NCI-H1694 treated with DMSO at 0.1 percent for 48 hours (cell line): ENCODE results near the gene DMXL2.
"Not testable (repeated sequence)": the region's sequence is repeated elsewhere in the genome, so short reads cannot be mapped to it uniquely, and the experiment has no call there.

Source experiments
- DNase-seq: peaks from one replicate; lab custom pipeline; 2025; lab: John Stamatoyannopoulos, UW

Gene DMXL2, protein sequence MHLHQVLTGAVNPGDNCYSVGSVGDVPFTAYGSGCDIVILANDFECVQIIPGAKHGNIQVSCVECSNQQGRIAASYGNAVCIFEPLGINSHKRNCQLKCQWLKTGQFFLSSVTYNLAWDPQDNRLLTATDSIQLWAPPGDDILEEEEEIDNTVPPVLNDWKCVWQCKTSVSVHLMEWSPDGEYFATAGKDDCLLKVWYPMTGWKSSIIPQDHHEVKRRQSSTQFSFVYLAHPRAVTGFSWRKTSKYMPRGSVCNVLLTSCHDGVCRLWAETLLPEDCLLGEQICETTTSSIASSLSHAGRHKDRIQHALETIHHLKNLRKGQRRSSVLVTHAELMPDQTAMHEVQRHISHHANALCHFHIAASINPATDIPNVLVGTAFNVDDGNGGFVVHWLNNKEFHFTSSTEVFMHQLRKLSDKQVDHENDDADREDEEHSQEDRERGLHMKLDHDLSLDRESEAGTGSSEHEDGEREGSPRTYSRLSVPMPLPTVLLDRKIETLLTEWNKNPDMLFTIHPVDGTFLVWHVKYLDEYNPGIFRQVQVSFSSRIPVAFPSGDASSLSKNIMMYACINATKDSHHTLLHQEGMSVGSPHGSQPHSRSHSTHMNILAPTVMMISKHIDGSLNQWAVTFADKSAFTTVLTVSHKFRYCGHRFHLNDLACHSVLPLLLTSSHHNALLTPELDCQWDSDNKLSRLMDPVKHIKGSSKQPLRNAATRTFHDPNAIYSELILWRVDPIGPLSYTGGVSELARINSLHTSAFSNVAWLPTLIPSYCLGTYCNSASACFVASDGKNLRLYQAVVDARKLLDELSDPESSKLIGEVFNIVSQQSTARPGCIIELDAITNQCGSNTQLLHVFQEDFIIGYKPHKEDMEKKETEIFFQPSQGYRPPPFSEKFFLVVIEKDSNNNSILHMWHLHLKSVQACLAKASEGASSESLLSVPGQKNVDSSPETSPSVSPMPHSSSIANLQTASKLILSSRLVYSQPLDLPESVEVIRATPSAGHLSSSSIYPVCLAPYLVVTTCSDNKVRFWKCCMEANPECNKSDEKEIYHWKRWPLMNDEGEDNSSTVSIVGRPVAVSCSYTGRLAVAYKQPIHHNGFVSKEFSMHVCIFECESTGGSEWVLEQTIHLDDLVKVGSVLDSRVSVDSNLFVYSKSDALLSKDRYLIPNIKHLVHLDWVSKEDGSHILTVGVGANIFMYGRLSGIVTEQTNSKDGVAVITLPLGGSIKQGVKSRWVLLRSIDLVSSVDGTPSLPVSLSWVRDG (N-terminal part only)

GRCh38 chr15:51622604-51623370 is at the start of gene DMXL2:
Gene DMXL2, minus strand, starts transcription at chr15:51622771. Its CDS starts 226 bp downstream, at chr15:51622545.
- DNase-seq: peak; percentile 85

DNA sequence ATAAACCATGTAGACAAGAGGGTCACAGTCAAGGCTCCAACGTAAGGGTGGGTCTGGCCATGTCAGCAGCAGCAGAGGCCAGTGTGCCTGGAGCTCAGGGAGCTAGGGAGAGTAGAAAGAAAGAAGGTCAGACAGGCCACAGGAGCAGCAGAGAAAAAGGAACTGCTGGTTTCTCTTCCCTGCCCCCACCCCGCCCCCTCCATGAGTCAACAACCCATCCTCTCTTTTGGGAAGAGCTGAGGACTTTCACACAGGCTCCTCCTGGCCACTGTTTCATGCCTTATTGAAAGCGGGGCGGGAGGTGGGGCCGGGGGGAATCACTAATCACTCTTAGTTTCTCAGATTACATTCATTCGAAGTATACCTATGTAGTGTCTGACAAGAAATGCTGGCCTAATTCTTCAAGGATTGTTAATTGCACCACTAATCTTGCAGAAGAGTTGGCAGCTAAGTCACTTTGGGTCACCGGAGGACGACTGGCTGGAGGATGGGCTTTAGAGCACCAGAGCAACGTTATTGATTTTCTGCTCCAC is 49.6 kb upstream of the DMXL2 start:
- no peak for DNase-seq

- DNase-seq: no peak
These were observed 46.8 kb upstream of the DMXL2 start for GRCh38 chr15:51669381-51669780.

GRCh38 chr15:51668446-51668845 is 45.9 kb upstream of the DMXL2 start:
- DNase-seq: no peak

DNA sequence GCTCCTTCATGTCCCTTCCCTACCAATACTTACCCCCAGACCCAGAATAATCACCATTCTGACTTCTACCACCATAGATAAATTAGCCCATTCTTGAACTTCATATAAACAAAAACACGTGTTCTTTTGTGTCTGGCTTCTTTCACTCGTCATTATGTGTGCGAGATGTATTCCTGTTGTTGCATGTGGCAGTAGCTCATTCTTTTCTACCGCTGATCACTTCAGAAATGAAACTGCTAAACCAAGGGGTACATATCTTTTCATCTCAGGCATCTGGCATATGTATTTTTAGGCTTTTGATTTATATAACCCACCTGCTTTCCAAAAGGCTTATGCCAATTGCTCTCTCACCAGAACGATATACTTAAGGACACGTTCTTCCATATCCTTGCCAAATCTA is 44.9 kb upstream of the DMXL2 start:
- DNase-seq: peak; percentile 4

GRCh38 chr15:51661072-51661471 is 38.5 kb upstream of the DMXL2 start:
- DNase-seq: no peak

- DNase-seq: no peak
These were observed 36.1 kb upstream of the DMXL2 start for GRCh38 chr15:51658664-51659063.

- DNase-seq: not testable (repeated sequence)
These were observed 33.0 kb upstream of the DMXL2 start for GRCh38 chr15:51655401-51656057.

GRCh38 chr15:51652084-51652668 is 29.6 kb upstream of the DMXL2 start:
- DNase-seq: no peak

DNA sequence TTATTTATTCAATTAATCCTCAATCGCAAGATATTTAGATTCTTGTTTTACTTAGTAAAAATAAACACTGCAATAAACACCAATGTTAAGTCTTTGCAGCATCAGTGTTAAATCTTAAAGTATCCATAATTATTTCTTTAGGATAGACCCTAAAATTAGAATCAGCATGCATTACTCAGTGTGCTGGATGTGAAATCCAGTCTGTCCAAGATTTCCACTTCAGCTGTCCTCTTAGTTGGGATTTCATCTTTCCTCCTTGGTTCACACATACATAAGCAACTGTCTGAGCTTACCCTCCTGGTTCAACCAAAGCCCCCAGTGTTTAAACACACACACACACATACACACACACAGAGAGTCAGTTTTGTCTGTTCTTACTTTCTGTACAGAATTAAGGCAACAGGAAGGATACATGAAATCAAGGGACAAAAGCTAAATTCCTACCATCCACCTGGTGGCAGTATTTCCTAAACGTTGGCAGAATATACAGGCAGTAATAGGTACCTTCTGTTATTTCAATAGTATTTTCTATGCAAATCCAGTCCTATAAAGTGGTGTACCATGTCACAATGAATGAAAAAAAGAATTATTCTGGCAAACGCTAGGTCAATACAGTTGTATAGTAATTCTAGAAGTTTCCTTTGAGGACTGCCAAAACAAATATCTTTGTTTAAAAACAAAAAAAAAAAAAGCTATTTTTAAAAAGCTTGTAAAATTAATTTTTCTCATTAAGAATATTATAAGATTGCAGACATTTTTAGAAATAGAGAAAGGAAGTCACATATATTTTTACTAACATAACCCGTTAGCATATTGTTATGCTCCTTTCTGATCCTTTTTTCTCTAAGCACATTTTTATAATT is 27.3 kb upstream of the DMXL2 start:
- peak; percentile 87 for DNase-seq

DNA sequence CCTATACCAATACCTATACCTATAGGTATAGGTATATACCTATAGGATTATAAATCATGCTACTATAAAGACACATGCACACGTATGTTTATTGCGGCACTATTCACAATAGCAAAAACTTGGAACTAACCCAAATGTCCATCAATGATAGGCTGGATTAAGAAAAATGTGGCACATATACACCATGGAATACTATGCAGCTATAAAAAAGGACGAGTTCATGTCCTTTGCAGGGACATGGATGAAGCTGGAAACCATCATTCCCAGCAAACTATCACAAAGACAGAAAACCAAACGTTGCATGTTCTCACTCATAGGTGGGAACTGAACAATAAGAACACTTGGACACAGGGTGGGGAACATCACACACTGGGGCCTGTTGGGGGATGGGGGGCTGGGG is 26.1 kb upstream of the DMXL2 start:
- DNase-seq: not testable (repeated sequence)

- not testable (repeated sequence) for DNase-seq
These were observed 25.5 kb upstream of the DMXL2 start for GRCh38 chr15:51648101-51648500.

DNA sequence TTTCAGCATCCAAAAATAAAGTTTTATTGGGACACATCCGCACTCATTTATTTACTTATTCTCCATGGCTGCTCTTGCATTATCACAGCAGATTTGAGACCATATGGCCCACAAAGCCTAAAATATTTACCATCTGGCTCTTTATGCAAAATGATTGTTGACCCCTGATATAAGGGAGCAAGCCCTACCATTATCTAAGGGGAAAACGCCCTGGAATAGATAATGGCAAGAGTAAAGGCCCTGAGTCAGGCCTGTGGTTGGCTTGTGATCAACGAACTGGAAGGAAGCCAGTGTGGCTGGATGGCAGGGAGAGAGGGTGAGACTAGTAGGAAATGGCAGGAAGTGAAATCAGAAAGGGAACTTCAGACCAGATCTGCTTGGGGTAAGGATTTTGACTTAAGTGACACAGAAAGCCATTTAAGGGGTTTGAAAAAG is 24.6 kb upstream of the DMXL2 start:
- DNase-seq: peak; percentile 91

DNA sequence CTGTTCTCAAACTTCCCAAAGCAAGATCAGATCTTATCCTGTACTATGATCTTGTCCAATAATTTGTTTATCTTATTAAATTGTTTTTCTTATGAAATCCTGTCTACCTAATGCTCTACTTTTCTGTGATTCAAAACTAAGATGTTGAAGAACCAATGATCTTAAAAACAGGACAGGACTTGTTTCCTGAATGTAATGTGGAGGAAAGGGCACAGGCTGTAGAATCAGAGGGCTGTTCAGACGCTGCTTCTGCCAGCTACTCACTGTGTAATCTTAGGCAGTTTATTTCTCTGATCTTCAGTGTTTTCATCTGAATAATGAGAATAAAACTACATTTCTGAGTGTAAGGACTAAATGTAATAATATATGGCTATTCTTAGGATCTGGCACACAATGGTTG is 20.1 kb upstream of the DMXL2 start:
- no peak for DNase-seq

DNA sequence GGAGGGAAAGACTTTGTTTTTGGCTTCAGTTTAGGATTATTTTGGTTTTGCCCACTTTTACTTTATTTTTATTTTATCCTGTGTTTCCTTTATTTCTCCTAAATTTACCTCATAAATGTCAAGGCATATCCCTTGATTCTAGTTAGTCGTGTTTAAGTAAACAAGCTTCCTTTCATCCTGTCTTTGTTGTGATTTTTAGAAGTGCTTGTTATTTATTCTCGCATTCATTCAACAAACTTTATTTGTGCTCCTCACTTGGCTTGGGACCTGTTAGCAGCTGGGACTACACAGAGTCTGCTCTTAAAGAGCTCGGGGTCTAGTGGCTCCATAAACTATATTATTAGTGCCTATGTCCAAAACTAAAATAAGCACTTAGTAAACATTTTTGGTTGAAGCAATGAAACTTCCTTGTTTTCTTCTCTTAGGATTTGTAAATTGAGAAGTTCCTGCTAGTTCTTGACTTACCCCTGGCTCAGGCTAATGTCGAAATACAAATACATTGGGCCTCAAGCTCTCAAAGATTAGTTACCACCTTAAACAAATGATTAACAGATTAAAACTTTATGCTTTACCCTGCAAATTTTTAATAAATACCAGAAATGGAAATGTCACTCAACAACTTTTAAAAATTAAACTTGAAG is 19.0 kb upstream of the DMXL2 start:
- DNase-seq: no peak

DNA sequence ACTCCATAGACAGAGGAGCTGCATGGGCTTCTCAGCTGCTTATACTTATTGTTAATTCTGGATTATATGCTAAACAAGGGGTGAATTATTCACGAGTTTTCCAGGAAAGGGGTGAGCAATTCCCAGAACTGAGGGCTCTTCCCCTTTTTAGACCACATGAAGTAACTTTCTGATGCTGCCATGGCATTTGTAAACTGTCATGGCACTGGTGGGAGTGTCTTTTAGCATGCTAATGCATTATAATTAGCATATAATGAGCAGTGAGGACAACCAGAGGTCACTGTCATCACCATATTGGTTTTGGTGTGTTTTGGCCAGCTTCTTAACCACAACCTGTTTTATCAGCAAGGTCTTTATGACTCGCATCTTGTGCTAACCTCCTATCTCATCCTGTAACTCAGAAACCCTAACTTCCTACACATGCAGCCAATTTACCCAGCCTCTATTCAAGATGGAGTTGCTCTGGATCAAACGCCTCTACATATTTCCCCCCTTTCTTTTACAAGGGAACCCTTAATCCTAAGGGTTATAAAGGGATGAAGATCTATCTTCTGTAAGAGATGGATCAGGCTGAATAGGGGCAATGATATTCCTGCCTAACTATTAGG is 12.1 kb upstream of the DMXL2 start:
- DNase-seq: no peak

GRCh38 chr15:51629612-51630011 is 7.0 kb upstream of the DMXL2 start:
- DNase-seq: no peak

DNA sequence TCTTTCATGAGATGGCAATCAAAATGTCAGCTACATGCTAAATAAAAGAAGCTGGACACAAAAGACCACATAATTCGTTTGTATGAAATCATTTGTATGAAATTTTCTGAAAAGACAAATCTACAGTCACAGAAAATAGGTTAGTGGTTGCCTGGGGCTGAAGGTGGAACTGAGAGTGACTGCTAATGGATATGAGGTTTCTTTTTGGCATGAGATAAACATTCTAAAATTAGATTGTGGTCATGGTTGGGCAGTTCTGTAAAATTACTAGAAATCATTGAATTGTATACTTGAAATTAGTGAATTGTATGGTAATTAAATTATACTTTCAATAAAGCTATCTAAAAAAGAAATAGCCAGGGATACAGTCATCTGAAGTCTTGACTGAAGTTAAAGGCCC is 2.7 kb upstream of the DMXL2 start:
- DNase-seq: no peak
